GOT3 (cell line): ENCODE measurements around the gene MYOD1.

Source experiments
- DNase-seq: peaks from one replicate; lab custom pipeline; 2025; ENCODE audit warnings: mixed read lengths; lab: John Stamatoyannopoulos, UW

Gene MYOD1

DNA sequence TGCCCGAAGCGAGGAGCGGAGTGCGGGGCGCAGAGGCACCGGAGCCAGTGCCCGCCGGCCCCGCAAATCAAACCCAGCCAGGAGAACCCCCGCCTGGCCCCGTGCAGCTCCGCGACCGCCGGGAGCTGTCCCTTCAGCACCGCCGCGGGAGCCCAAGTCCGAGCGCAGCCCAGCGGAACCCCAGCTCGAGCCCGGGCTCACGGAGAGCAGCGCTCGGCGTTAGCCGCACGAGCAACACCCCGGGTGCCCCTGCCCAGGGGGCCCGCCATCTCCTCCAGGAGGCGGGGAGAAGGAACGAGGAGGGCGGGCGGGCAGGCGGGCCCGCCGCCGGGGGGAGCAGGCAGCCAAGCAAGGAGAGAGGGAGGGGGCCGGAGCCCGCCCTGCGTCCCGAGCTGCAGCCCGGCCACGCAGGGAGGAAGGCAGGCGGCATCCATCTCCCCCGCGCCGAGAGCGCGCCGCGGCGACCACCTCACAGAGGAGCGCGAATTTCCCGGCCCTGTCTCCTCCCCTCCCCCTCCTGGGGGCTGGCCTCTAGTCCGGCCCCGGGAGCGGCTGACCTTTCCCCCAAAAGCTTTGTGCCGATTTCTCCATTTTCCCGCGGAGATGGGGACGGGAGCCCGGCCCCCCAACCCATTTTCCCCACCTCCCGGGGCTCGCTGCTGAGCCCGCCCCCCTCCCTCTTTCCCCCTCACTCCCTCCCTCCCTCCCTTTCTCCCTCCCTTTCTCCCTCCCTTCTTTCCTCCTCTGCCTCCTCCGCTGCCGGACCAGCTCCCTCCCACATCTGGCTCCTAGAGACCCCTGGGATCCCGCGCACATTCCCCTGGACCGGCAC, 15.8 kb downstream of the MYOD1 start:
- no peak for DNase-seq

- DNase-seq, result no peak
These were observed 16.6 kb downstream of the MYOD1 start for GRCh38 chr11:17735818-17736578.

- no peak for DNase-seq
These were observed 17.2 kb downstream of the MYOD1 start for GRCh38 chr11:17736579-17736893.

GRCh38 chr11:17736930-17737817, 17.8 kb downstream of the MYOD1 start:
- DNase-seq, result no peak

GRCh38 chr11:17738151-17738973, 19.0 kb downstream of the MYOD1 start:
- DNase-seq, result no peak

DNA sequence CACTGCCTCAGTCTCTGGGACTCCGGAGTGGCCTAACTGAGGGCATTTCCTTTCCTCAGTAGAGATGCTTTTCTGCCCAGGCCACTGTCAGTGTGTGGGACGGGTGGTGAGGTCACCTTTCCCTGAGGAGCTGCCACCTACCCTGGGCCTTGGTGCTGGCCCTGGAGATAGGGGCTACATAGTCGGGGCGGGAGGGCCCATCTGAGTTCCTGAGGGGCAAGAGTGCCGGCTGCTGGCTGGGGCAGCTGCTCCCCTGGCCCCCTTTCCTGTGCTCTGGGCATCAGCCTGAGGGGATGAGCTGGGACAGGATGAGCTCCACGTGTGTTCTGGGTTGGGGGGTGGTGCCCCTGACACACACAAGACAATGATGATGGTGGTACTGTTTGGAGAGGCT, 20.6 kb downstream of the MYOD1 start:
- no peak for DNase-seq

DNA sequence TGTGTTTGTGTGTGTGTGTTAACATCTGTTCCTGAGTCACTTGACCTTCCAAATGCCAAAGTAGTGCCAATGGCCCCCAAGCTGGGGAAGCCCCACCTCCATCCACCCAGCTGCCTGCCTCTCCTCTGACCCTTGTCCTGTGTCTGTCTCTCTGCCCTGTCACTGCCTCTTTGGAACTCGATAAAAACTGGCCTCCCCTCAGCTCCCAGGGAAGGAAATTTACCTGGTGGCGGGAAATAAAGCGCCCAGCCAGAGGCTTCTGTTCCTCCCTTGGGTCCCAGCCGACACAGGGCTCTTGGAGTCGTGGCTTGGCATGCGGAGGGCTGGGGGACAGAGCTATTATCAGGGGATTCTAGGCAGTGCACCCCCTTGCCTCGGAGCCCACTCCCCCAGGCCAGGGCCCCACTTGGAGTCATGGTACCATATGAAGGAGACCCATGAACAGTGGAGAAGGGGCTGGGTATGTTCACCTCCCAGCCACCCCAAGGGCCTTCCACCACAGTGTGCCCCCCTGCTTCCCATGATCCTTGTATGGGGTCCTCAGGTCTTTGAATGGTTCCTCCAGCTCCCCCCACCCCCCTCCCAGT, 21.4 kb downstream of the MYOD1 start:
- no peak for DNase-seq

GRCh38 chr11:17741487-17741886, 22.1 kb downstream of the MYOD1 start:
- no peak for DNase-seq

DNA sequence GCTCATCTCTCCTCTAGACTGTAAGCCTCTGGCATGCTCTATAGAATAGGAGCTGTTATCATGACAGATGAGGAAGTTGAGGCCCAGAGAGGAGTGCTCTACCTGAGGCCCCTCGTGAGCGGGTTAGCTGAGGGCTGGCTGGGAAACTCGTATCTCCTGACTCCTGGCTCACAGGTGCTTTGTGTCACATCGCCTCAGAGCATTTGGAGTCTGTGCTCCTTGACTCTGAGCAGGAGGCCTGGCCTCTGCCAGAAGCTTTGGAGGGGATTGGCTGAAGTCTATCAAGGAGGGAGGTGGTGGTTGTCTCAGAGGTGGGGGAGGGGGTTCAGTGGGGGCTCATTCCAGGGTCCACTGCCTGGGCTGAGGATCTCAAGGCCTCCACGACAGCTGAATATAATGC, 22.6 kb downstream of the MYOD1 start:
- DNase-seq, result no peak

GRCh38 chr11:17743026-17743807, 23.8 kb downstream of the MYOD1 start:
- no peak for DNase-seq

DNA sequence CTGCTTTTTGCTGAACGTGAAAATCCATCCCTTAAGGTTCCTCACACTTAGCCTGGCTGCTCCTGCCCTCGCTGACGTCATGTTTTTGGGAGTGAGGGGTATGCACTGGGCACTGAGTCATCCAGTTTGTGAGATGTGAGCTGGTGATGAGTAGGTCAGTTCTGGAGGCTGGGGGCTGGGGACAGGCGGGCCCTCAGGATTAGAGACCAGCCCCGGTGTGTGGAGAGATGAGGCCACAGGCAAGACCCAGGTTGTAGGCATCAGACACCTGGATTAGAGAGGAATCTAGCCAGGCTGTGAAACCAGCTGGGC, 24.4 kb downstream of the MYOD1 start:
- no peak for DNase-seq

GRCh38 chr11:17744151-17744940, 25.0 kb downstream of the MYOD1 start:
- DNase-seq, result no peak

DNA sequence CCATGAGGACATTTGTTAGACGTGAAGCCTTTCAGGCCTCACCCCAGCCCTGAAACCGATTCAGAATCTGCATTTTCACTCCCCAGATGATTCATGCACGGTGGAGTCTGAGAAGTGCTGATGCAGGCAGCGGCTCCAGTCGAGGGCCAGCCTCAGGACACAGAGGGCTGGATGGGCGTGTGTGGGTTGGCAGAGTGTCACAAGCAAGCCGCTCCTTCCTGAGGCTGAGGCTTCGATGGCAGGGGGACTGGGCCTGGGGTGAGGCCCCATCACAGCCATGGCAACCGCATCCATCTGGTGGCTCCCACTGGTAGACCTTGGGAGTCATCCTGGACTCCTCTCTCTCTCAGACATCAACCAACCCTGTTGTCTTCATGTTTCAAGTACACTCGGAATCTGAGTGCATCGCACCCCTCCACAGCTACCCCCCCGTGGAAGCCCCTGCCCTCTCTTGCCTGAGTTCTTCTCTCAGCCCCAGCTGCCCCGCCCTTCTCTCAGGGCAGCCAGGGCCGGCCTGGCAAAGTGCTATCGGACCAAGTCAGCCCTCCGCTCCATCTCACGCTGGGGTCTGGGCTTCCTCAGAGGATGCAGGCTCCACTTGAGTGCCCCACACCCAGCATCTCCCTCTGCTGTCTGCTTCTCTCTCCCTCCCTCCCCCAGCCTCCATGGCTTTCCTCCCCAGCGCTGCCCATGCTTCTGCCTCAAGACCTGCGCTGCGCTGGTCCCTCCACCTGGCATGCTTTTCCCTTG, 25.8 kb downstream of the MYOD1 start:
- no peak for DNase-seq

DNA sequence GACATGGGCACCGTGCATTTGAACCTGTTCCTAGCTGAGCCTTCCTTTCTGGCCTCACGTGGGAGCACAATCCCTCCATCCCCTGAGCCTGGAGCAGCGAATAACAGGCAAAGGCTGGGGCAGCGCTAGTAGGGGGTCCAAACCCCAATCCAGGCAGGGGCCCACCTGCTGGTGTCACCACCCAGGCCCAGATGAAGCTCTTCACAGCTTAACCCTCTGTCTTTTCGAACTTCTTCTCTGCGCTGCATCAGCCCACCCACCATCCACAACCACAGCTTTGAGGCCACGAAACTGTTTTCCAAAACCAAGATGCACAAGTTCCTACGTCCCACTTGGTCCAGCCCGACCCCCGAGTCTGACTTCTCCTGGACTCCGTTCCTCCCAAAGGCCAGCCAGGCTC, 26.7 kb downstream of the MYOD1 start:
- no peak for DNase-seq

- no peak for DNase-seq
These were observed 28.0 kb downstream of the MYOD1 start for GRCh38 chr11:17747131-17747955.

GRCh38 chr11:17748044-17748443, 28.7 kb downstream of the MYOD1 start:
- DNase-seq, result no peak

- no peak for DNase-seq
These were observed 29.7 kb downstream of the MYOD1 start for GRCh38 chr11:17748761-17749721.
